ENCODE data around the gene ATG7. TPM values are rescaled to one million over a fixed set of nuclear protein-coding genes. Genes with fewer than 3 reads are reported as not detected.
A peak's percentile ranks its signal among the peaks of the same experiment; 100 is the strongest.

The ATG7 gene
- total RNA-seq, 2 donors from 2014 or later = 34.0 to 36.9 TPM

DNA sequence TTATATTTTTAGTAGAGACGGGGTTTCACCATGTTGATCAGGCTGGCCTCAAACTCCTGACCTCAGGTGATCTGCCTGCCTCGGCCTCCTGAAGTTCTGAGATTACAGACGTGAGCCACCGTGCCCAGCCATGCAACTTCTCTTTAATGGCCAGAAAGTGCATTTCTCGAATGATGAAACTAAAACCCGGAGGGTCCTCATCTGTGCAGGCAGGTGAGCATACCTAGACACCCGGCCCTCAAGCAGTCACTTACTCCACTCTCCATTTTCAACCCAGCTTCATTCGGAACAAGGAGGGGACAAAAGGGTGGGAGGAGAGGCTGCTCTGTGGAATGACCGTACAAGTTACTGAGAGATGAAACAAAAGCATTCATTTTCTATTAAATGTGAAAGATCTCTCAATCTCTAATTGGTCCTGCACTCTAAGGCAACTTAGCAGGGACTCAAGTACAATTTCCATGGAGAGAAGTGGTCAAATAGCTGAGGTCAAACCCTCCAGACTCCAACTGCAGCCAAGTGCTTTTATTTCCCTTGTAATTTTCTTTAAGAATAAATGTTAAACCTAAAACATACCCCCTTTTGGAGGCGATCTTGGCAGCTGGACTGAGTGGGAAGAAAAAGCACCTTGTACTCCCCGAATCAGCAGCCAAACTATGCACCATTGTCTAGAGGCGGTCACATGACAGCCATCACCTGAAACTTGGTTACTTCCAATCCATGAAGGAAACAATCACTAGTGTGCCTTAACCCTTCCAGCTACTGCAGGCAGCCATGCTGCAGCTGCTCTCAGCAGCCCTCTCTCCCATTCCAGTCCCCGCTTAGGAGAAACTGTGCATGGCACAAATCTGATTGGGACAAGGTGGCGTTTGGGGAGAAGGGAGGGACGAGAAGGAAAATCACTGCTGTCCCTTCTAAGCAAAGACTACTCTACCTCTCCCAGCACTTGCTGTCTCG, 309.3 kb downstream of the ATG7 start:
- Mint-ChIP-seq H3K36me3 (ENCODE audit: low read depth) (no peaks in the 10 kb centered on the region), H3K27ac (no peak overlapping the region), H3K27me3 (no peaks in the 10 kb centered on the region), H3K4me1 (peaks cover 46% of the 10 kb centered on the region), H3K4me3 (no peak overlapping the region)
- ATAC-seq (no peak), DNase-seq (no peak)
- no peaks in the 10 kb centered on the region for H3K9me3 ChIP-seq (ENCODE audit: control insufficient read depth, low read length, poor library complexity, severe bottlenecking)

DNA sequence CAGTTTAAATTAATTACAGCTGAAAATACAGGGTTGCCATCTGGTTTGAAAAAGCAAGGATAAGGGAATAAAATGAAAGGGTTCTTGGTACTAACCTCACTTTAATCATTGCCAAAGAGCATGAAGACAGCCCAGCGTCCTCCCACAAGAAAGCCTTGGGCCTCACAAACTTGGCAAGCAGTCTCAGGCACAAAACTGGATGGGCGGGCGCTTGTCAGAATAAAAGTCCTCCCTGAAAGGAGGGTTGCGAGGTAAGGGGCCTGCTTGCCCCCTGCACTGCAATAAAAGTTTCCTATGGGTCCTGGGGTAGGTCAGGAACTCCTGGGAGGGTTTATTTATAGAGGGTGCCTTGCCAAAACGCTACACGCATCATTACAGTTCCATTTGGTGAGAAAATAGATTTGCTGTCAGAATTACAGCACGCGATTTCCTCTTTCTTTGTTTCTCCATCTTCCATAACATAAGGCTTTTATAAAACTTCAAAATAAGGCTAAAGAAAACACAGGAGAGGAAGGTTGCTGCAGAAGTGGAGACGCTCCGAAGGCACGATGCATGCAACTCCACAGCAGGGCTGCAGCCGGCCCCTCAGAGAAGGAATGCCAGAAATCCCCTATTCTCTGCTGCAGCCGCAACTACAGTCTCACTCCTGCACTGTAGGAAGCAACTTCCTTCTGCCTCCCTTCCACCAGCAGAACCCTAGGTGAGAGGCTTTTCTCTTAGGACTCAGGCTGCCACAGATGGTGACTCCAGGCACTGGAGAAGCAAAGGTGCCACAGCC, 310.2 kb downstream of the ATG7 start:
- H3K9me3 ChIP-seq (ENCODE audit: control insufficient read depth, low read length, poor library complexity, severe bottlenecking) = no peaks in the 10 kb centered on the region
- no peak overlapping the region for H3K4me3 Mint-ChIP-seq
- H3K36me3 Mint-ChIP-seq (ENCODE audit: low read depth) = no peaks in the 10 kb centered on the region
- H3K4me1 Mint-ChIP-seq = peaks cover 45% of the 10 kb centered on the region
- no peaks in the 10 kb centered on the region for H3K27me3 Mint-ChIP-seq
- DNase-seq = no peak
- no peak for ATAC-seq
- H3K27ac Mint-ChIP-seq = peak overlapping the region; percentile 88

DNA sequence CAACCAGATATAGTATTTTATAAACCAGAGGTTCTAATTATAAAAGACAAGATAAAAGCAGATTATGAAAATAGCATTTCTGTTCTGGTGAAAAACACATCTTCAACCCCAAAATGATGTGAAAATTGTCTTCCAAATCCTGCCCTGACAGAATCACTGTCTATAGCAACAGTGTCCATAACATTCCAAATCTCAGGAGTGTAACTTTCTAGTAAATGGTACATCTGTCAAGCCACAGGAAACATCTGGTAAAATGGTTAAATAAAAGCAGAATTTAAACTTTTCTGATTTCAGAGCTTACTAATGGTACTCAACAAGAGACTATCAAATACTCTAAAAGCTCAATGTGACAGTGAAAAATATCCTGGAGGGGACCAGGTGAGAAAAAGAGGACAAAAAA, 311.0 kb downstream of the ATG7 start:
- peaks cover under 1% of the 10 kb centered on the region for H3K36me3 Mint-ChIP-seq (ENCODE audit: low read depth)
- ATAC-seq (no peak), DNase-seq (no peak)
- no peak overlapping the region for H3K4me3 Mint-ChIP-seq
- peaks cover 45% of the 10 kb centered on the region for H3K4me1 Mint-ChIP-seq
- peak overlapping the region; percentile 88 for H3K27ac Mint-ChIP-seq
- no peaks in the 10 kb centered on the region for H3K9me3 ChIP-seq (ENCODE audit: control insufficient read depth, low read length, poor library complexity, severe bottlenecking)
- no peaks in the 10 kb centered on the region for H3K27me3 Mint-ChIP-seq

DNA sequence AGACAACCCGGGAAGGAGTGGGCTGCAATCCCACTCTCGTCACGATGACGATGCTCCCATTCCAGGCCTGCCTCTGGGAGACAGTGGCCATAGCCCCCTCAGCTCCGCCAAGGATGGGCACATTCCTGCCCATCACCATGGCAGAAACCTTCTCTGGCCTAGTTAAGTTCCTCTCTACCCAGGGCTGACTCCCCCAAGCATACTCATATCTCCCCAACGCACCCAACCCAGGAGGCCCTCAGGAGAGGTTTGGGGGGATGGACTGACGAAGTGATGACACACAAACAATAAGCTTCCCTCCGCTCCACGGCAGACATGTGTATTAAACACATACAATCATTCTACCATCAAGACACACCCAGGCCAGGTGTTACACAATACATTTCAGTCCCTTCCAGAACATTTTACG, 311.4 kb downstream of the ATG7 start:
- no peak for DNase-seq
- no peak for ATAC-seq
- no peaks in the 10 kb centered on the region for H3K27me3 Mint-ChIP-seq
- peaks cover 3% of the 10 kb centered on the region for H3K36me3 Mint-ChIP-seq (ENCODE audit: low read depth)
- peak overlapping the region; percentile 88 for H3K27ac Mint-ChIP-seq
- H3K4me3 Mint-ChIP-seq = no peak overlapping the region
- peaks cover 48% of the 10 kb centered on the region for H3K4me1 Mint-ChIP-seq
- H3K9me3 ChIP-seq (ENCODE audit: control insufficient read depth, low read length, poor library complexity, severe bottlenecking) = no peaks in the 10 kb centered on the region

DNA sequence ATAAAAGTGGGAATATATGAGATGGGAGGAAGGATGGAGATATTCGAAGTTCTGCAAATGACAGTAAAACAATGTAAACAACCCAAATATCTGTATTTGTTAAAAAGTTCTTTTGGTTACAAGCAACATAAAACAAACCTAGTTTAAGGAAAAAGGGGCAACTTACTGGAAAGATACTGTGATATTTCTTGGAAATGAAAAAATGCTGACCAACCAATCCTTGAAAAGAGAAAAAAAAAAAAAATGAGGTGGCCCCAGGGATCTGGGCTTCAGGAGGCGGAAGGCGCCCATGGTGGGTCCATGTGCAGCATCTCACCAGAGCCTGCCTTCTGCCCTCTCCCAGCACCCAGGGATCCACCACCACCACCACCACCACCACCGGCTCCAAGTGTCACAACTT, 312.4 kb downstream of the ATG7 start:
- no peak overlapping the region for H3K4me3 Mint-ChIP-seq
- ATAC-seq (no peak), DNase-seq (no peak)
- no peak overlapping the region for H3K27ac Mint-ChIP-seq
- H3K27me3 Mint-ChIP-seq = no peaks in the 10 kb centered on the region
- H3K9me3 ChIP-seq (ENCODE audit: control insufficient read depth, low read length, poor library complexity, severe bottlenecking) = no peaks in the 10 kb centered on the region
- peaks cover 3% of the 10 kb centered on the region for H3K36me3 Mint-ChIP-seq (ENCODE audit: low read depth)
- H3K4me1 Mint-ChIP-seq = peaks cover 54% of the 10 kb centered on the region

DNA sequence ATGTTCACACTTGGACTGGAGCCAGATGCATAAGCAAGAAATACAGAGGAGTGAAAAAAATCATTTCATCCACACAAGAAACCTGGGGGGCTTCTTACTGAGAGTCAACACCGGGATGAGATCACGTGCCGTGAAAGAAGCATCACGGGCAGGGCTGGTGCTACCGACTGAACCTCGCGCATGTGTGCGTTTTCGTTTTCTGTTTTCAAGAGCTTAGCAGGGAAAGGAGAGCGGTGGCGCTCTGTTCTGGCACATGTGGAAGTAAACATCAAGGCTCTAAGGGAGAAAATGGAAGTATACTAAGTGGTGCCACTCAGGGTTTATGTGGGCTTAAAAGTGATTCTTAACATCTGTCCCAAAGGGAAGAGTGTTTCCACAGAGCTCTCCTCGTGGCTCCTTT, 315.6 kb downstream of the ATG7 start:
- peaks cover 47% of the 10 kb centered on the region for H3K4me1 Mint-ChIP-seq
- no peaks in the 10 kb centered on the region for H3K9me3 ChIP-seq (ENCODE audit: control insufficient read depth, low read length, poor library complexity, severe bottlenecking)
- DNase-seq (no peak), ATAC-seq (no peak)
- no peaks in the 10 kb centered on the region for H3K27me3 Mint-ChIP-seq
- no peak overlapping the region for H3K27ac Mint-ChIP-seq
- H3K36me3 Mint-ChIP-seq (ENCODE audit: low read depth) = peaks cover 3% of the 10 kb centered on the region
- no peak overlapping the region for H3K4me3 Mint-ChIP-seq

DNA sequence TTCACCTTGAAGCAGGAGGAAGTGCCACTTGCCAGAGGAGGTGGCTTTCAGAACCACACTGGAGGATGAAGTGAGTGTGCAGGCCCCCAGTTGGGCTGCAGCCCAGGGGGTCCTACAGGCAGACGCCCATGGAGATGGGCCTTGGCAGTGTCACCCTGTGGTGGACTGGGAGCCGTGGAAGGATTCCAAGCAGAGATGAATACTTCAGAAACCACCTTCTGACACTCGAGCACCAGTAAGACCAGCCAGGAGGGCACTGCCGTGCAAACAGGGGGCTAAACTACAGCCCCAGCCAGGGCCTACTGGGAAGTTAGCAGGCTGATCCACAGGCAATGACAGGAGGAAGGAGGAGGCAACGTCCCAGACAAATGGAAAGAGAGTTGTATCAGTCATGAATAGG, 316.1 kb downstream of the ATG7 start:
- ATAC-seq (no peak), DNase-seq (no peak)
- H3K27ac Mint-ChIP-seq = no peak overlapping the region
- peaks cover 46% of the 10 kb centered on the region for H3K4me1 Mint-ChIP-seq
- no peak overlapping the region for H3K4me3 Mint-ChIP-seq
- peaks cover 5% of the 10 kb centered on the region for H3K36me3 Mint-ChIP-seq (ENCODE audit: low read depth)
- no peaks in the 10 kb centered on the region for H3K27me3 Mint-ChIP-seq
- H3K9me3 ChIP-seq (ENCODE audit: control insufficient read depth, low read length, poor library complexity, severe bottlenecking) = no peaks in the 10 kb centered on the region

DNA sequence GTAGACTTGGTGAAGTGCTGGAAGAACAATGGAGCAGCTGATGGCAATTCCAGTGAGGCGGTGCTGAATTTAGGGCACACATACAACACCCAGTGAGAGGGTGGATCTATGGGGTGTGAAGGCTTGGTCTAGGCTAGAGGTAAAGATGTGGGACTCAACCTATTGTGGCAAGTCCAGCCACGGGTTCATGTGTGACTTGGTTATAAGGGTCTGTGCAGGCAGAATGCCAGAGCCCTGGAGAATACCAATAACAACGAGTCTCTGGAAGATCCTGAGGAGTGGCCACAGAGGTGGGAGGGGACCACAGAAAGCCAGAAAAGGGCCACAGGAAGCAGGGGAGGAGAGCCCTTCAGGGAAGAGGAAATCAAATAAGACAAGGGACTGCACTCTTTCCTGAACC, 316.6 kb downstream of the ATG7 start:
- Mint-ChIP-seq H3K4me1 (peaks cover 45% of the 10 kb centered on the region), H3K27ac (no peak overlapping the region), H3K36me3 (ENCODE audit: low read depth) (peaks cover 6% of the 10 kb centered on the region), H3K27me3 (no peaks in the 10 kb centered on the region), H3K4me3 (no peak overlapping the region)
- no peaks in the 10 kb centered on the region for H3K9me3 ChIP-seq (ENCODE audit: control insufficient read depth, low read length, poor library complexity, severe bottlenecking)
- DNase-seq (no peak), ATAC-seq (no peak)

DNA sequence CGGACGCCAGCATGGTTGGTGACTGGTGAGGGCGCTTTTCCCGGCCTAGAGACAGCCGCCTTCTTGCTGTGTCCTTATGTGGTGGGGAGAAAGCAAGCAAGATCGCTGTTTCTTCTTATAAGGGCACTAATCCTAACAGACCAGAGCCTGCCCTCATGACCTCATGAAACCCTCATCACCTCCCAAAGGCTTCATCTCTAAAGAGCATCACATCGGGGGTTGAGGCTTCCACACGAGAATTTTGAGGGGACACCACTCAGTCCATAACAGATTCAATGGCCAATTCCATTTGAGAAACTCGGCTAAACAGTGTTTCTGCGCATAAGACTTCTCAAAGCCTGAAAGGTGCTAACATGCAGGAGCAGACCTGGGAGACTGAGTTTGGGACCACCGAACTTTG, 317.5 kb downstream of the ATG7 start:
- H3K4me3 Mint-ChIP-seq = no peak overlapping the region

DNA sequence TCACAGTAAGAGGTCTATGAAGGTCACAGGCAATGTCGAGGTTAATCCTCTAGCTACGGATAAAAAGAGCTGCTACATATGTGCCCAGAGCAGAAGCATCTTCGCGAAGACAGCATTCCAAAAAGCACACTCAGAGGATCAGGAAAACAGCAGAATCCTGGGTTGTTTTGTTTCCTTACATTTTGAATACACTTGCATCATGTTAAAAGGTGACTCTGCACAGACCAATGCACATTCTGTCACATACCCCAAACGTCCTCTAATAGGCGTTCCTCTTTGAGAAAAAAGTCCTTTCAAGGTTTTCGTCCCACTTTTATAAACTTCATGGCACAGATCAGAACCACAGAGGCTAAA, 318.8 kb downstream of the ATG7 start:
- no peaks in the 10 kb centered on the region for H3K9me3 ChIP-seq (ENCODE audit: control insufficient read depth, low read length, poor library complexity, severe bottlenecking)
- peaks cover 29% of the 10 kb centered on the region for H3K4me1 Mint-ChIP-seq
- peaks cover 6% of the 10 kb centered on the region for H3K36me3 Mint-ChIP-seq (ENCODE audit: low read depth)
- H3K4me3 Mint-ChIP-seq = no peak overlapping the region
- H3K27me3 Mint-ChIP-seq = no peaks in the 10 kb centered on the region
- no peak overlapping the region for H3K27ac Mint-ChIP-seq
- no peak for DNase-seq
- ATAC-seq = no peak

More for the DNA sequence above, 317.5 kb downstream of the ATG7 start:
- Mint-ChIP-seq H3K27me3 (no peaks in the 10 kb centered on the region), H3K4me1 (peaks cover 38% of the 10 kb centered on the region), H3K27ac (no peak overlapping the region), H3K36me3 (ENCODE audit: low read depth) (peaks cover 6% of the 10 kb centered on the region)
- DNase-seq = no peak
- H3K9me3 ChIP-seq (ENCODE audit: control insufficient read depth, low read length, poor library complexity, severe bottlenecking) = no peaks in the 10 kb centered on the region
- ATAC-seq = no peak

DNA sequence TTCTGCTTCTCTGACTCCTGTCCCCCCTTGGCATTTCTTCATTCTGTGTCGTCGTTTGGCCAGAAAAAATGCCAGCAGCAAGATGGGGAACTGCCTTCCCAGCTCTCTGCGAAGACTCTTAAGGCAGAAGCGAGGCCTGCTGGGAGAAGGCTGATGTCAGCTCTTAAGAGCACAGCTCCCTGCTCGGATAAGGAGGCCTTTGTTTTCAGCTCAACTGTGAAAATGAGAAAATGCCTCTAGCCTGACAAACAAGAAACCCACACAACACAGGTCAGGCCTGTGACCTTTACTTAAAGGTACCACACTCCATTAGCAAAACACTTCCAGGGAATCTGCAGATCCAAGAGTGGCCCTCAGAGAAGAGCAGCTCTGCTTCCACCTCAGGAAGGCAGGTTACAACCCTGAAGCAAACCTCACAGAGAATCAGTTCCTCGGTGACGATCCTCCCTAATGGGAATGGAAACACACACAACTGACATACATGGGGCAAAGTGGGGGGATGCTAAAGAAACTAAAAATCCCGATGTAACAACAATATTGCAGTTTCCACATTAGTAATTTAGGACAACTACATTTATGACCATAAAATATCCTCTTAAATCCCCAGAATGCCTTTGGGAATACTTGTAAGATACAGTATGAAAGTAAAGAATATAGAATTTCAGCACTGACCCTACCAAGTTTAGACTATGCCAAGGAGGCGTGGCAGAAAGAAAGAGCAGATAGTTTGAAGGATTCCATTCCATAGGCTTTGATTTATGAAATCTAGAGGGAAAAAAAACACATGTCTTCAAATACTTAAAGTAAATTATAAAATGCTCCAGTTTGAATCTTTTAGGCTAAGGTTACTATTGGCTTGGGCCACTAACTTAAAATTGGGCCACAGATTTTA, 319.4 kb downstream of the ATG7 start:
- no peaks in the 10 kb centered on the region for H3K27me3 Mint-ChIP-seq
- H3K9me3 ChIP-seq (ENCODE audit: control insufficient read depth, low read length, poor library complexity, severe bottlenecking) = no peaks in the 10 kb centered on the region
- H3K4me3 Mint-ChIP-seq = no peak overlapping the region
- H3K27ac Mint-ChIP-seq = peak overlapping the region; percentile 32
- H3K36me3 Mint-ChIP-seq (ENCODE audit: low read depth) = peaks cover 6% of the 10 kb centered on the region
- no peak for ATAC-seq
- no peak for DNase-seq
- H3K4me1 Mint-ChIP-seq = peaks cover 25% of the 10 kb centered on the region

DNA sequence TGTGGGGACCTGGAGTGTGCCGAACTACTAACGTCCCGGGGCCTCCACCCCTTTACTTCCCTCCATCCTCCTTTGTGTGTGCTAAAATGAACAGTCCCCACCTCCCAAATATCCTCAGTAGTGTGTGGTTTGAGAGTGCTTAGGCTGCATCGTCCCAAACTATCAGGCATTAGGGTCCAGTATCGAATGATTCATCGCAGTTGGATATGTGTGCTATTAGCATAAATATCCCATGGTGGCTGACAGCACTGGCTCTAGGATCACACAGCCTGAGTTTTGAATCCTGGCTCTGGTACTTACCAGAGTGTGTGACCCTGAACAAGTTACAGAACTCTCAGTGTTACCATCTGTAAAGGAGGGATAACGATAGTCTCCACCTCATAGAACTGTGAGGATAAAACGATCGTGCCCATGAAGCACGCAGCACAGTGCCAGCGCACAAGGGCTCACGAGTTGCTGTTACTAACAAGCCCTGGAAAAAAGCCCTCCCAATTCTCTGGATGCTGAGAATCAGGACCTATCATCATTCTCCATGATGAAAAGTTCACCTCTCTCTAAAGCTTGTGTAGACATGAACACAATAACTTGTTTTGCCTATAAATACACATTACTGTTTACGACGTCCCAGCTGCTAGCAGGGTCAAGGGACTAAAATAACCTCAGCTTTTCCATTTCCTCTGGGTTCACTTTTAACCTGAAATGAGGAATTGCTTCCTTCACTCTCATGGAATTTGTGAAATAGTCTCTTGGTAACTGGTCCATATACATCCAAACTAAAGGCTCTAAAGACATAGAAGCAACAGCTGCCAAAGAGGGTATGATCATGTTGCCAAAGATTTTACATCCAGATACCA, 320.5 kb downstream of the ATG7 start:
- Mint-ChIP-seq H3K4me3 (no peak overlapping the region), H3K27ac (peak overlapping the region; percentile 82), H3K36me3 (ENCODE audit: low read depth) (peaks cover 6% of the 10 kb centered on the region), H3K4me1 (peaks cover 22% of the 10 kb centered on the region), H3K27me3 (no peaks in the 10 kb centered on the region)
- no peak for DNase-seq
- H3K9me3 ChIP-seq (ENCODE audit: control insufficient read depth, low read length, poor library complexity, severe bottlenecking) = no peaks in the 10 kb centered on the region
- no peak for ATAC-seq
